Mesothelial cell of epicardium (in vitro differentiated cells): ENCODE measurements around the gene FNDC3A. TPM values are rescaled to one million over a fixed set of nuclear protein-coding genes. Genes with fewer than 3 reads are reported as not detected.

Source experiments
- DNase-seq, 2 experiments: peaks; one replicate each; pipeline ENCODE4 v3.0.0; 2021; ENCODE audit warnings: low spot score in 2 of 2; ENCODE audit not compliant: unreplicated experiment in 2 of 2
- H3K27ac Mint-ChIP-seq: 2 replicates; pipeline ENCODE4 v1.8.0; 2021; ENCODE audit warnings: mixed read lengths
- H3K27me3 Mint-ChIP-seq: 2 replicates; pipeline ENCODE4 v1.8.0; 2021; ENCODE audit warnings: low read depth, mixed read lengths
- H3K36me3 Mint-ChIP-seq: 2 replicates; pipeline ENCODE4 v1.8.0; 2021; ENCODE audit warnings: mixed read lengths
- H3K4me1 Mint-ChIP-seq: 2 replicates; pipeline ENCODE4 v1.8.0; 2021; ENCODE audit warnings: mixed read lengths
- H3K4me3 Mint-ChIP-seq: 2 replicates; pipeline ENCODE4 v1.8.0; 2021; ENCODE audit warnings: mild to moderate bottlenecking, moderate library complexity, mixed read lengths
- H3K9me3 Mint-ChIP-seq: 2 replicates; pipeline ENCODE4 v1.8.0; 2021; ENCODE audit warnings: mixed read lengths
- CTCF ChIP-seq: fragments of 200-600 bp; sonication (generic); IDR thresholded peaks from one replicate; pipeline ENCODE4 v1.5.0; 2021; ENCODE audit warnings: antibody characterized with exemption; ENCODE audit not compliant: unreplicated experiment
- total RNA-seq: library from RNA; stranded (reverse); gene quantifications from 3 replicates; pipeline ENCODE4 v1.2.1, GENCODE V29; 2021

FNDC3A gene
- total RNA-seq, 1 donor from 2014 or later, result 94.1 TPM

- H3K27ac Mint-ChIP-seq, result no peak overlapping the region
- TF ChIP-seq CTCF, result no peak
- no peaks in the 10 kb centered on the region for H3K27me3 Mint-ChIP-seq
- no peak overlapping the region for H3K4me3 Mint-ChIP-seq
- peaks cover 34% of the 10 kb centered on the region for H3K4me1 Mint-ChIP-seq
- H3K9me3 Mint-ChIP-seq, result no peaks in the 10 kb centered on the region
- no peaks in the 10 kb centered on the region for H3K36me3 Mint-ChIP-seq
- no peak for DNase-seq
Observed at GRCh38 chr13:48950501-48950875, 25.2 kb upstream of the FNDC3A start.

- peaks cover 22% of the 10 kb centered on the region for H3K4me1 Mint-ChIP-seq
- H3K27me3 Mint-ChIP-seq, result no peaks in the 10 kb centered on the region
- TF ChIP-seq CTCF, result no peak
- no peak for DNase-seq
- H3K4me3 Mint-ChIP-seq, result no peak overlapping the region
- no peaks in the 10 kb centered on the region for H3K36me3 Mint-ChIP-seq
- H3K9me3 Mint-ChIP-seq, result no peaks in the 10 kb centered on the region
- peak overlapping the region; percentile 83 for H3K27ac Mint-ChIP-seq
Observed at GRCh38 chr13:48954081-48954480, 21.6 kb upstream of the FNDC3A start.

GRCh38 chr13:48955536-48955935 is 20.2 kb upstream of the FNDC3A start:
- Mint-ChIP-seq H3K27ac (no peak overlapping the region), H3K27me3 (no peaks in the 10 kb centered on the region), H3K9me3 (no peaks in the 10 kb centered on the region), H3K4me1 (peaks cover 11% of the 10 kb centered on the region), H3K36me3 (no peaks in the 10 kb centered on the region), H3K4me3 (no peak overlapping the region)
- TF ChIP-seq CTCF, result no peak
- no peak for DNase-seq

GRCh38 chr13:48961379-48961778 is 14.3 kb upstream of the FNDC3A start:
- Mint-ChIP-seq H3K36me3 (no peaks in the 10 kb centered on the region), H3K27me3 (no peaks in the 10 kb centered on the region), H3K9me3 (peaks cover 5% of the 10 kb centered on the region), H3K27ac (no peak overlapping the region), H3K4me3 (no peak overlapping the region), H3K4me1 (no peaks in the 10 kb centered on the region)
- TF ChIP-seq CTCF, result no peak
- DNase-seq, result no peak

GRCh38 chr13:48962281-48962680 is 13.4 kb upstream of the FNDC3A start:
- DNase-seq, result no peak
- peaks cover 5% of the 10 kb centered on the region for H3K9me3 Mint-ChIP-seq
- no peaks in the 10 kb centered on the region for H3K36me3 Mint-ChIP-seq
- no peak for TF ChIP-seq CTCF
- no peaks in the 10 kb centered on the region for H3K27me3 Mint-ChIP-seq
- H3K4me1 Mint-ChIP-seq, result no peaks in the 10 kb centered on the region
- H3K27ac Mint-ChIP-seq, result no peak overlapping the region
- H3K4me3 Mint-ChIP-seq, result no peak overlapping the region

GRCh38 chr13:48965736-48966135 is 10.0 kb upstream of the FNDC3A start:
- H3K36me3 Mint-ChIP-seq, result no peaks in the 10 kb centered on the region
- peaks cover 9% of the 10 kb centered on the region for H3K4me1 Mint-ChIP-seq
- H3K27ac Mint-ChIP-seq, result no peak overlapping the region
- H3K9me3 Mint-ChIP-seq, result peaks cover 5% of the 10 kb centered on the region
- no peak for TF ChIP-seq CTCF
- DNase-seq, result no peak
- no peaks in the 10 kb centered on the region for H3K27me3 Mint-ChIP-seq
- H3K4me3 Mint-ChIP-seq, result no peak overlapping the region
